DMS153 treated with DMSO at 0.1 percent for 48 hours (cell line): Measurements from ENCODE around the gene ARHGAP30.
"Not testable (repeated sequence)": the region's sequence is repeated elsewhere in the genome, so short reads cannot be mapped to it uniquely, and the experiment has no call there.

Experiments used
- DNase-seq: peaks from one replicate; lab custom pipeline; 2025; ENCODE audit not compliant: unreplicated experiment; lab: John Stamatoyannopoulos, UW

The ARHGAP30 gene, protein sequence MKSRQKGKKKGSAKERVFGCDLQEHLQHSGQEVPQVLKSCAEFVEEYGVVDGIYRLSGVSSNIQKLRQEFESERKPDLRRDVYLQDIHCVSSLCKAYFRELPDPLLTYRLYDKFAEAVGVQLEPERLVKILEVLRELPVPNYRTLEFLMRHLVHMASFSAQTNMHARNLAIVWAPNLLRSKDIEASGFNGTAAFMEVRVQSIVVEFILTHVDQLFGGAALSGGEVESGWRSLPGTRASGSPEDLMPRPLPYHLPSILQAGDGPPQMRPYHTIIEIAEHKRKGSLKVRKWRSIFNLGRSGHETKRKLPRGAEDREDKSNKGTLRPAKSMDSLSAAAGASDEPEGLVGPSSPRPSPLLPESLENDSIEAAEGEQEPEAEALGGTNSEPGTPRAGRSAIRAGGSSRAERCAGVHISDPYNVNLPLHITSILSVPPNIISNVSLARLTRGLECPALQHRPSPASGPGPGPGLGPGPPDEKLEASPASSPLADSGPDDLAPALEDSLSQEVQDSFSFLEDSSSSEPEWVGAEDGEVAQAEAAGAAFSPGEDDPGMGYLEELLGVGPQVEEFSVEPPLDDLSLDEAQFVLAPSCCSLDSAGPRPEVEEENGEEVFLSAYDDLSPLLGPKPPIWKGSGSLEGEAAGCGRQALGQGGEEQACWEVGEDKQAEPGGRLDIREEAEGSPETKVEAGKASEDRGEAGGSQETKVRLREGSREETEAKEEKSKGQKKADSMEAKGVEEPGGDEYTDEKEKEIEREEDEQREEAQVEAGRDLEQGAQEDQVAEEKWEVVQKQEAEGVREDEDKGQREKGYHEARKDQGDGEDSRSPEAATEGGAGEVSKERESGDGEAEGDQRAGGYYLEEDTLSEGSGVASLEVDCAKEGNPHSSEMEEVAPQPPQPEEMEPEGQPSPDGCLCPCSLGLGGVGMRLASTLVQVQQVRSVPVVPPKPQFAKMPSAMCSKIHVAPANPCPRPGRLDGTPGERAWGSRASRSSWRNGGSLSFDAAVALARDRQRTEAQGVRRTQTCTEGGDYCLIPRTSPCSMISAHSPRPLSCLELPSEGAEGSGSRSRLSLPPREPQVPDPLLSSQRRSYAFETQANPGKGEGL

DNA sequence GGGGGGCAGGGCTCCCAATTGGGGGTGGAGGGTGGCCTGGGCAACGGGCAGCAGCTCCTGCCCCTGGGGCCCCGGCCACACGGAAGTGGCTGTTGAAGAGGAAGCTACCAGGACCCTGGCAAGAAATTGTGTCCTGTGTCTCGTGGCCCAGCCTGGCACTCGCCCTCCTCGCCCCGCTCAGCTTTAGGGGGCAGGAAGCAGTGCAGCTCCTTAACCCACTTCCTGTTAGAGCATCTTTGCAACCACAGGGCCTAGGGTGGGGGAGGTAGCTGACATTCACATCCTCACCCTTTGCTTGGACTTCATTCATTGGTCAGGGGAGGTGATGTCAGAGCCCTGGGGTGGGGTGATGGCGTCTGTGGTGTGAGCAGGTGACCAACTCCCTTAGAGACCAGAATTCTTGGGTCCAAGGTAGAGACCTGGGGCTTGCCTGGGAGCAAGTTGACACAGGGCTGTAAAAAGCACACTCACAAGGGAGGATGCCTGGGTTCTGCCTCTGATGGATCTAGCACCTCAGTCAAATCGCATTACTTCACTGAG is at the start of gene ARHGAP30:
ARHGAP30 (minus strand) TSS at position 161 of the 540 bp plus-strand sequence. CDS start 267 bp downstream, outside the sequence.
- DNase-seq = no peak

DNA sequence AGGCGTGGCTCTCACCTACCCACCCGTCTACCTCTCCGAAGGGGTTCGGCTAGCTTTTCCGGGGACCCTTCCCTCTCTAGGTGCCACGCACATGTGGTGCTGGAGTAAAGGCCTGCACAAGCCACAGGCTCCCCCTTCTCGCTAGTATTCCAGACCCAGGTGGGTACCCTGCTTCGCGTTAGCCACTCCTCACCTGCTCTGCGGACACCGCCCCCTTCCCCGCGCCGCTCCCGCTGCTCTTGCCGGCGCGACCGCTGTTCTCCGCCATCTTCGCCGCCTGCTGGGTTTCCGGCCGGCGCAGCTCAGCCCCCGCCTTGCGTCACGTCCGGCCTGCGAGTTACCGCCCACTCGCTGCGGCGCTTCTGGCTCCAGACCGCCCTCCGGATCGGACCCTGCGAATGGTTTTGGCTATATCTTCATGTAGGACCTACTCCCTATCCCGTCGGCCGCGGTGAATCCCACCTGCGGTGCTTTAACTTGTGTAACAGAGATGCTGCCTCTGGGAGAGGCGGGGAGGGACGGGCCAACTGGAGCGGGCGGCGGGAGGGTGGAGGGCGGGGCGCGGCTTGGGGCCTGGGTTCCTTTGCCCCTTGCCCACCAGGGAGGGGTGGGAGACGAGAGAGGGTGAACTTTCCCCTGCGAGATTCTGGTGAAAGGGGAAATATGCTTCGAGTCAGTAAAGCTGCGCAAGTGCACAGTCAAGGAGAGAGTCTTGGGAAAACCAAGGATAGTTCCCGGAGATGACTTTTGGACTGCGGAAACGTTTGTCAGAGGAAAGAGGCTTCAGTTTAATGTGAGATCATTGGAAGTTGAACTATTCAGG is 48.3 kb upstream of the ARHGAP30 start, which contains the start of the genes NIT1 and PFDN2:
NIT1 (plus strand) TSS at position 347 of the 823 bp plus-strand sequence; CDS start at position 419, 72 bp downstream.
PFDN2 (minus strand) TSS at position 279 of the 823 bp plus-strand sequence; CDS start at position 268, 11 bp downstream.
- DNase-seq = peak; percentile 65

- DNase-seq = not testable (repeated sequence)
Measured at GRCh38 chr1:161115961-161116360, 46.3 kb upstream of the ARHGAP30 start.

DNA sequence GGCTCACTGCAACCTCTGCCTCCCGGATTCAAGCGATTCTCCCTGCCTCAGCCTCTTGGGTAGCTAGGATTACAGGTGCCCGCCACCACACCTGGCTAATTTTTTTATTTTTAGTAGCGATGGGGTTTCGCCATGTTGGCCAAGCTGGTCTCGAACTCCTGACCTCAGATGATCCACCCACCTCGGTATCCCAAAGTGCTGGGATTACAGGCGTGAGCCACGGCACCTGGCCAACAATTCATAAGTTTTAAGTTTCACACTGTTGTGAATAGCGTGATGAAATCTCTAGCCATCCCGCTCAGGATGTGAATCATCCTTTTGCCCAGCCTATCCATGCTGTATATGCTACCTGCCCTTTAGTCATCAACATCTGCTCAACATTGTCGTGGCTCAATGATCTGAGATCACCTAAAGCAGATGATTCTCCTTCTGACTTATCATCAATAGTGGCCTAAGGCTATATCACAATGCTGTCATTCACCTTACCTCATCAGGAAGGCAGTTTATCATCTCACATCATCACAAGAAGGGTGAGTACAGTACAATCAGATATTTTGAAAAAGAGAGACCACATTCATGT is 45.5 kb upstream of the ARHGAP30 start:
- no peak for DNase-seq

DNA sequence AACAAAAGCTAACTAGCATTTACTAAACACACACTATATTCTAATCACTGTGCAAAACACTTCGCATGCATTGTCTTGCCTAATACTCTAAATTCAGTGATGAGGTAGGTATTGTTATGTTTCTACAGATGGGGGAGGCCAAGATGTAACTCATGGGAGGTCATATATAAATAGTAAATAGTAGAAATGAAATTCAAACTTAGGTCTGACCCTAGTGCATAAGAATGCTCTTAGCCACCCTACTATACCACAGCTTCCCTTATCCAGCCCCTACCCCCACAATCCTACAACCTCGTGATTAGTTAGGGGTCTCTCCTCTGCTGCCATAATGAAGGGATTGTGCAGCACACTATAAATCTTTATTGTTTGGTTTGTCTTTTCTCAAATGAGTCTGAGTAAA is 44.9 kb upstream of the ARHGAP30 start:
- DNase-seq = no peak

GRCh38 chr1:161113915-161114314 is 44.2 kb upstream of the ARHGAP30 start:
- DNase-seq = no peak

DNA sequence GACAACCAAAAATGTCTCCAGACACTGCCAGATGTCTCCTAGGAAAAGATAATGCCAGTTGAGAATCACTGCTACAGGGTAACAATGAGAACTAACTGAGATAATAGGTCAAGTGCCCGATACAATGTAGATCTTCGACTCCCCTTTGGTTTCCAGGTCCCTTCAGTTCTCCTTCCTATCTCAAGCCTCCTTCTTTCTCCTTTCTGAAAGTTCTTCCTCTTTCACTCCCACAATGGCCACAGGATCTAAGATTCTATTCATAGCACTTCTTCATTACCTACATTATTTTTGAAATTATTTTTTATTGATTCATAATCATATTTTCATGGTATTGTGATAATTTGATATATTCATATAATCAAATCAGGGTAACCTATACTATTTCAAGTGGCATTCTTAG is 41.8 kb upstream of the ARHGAP30 start:
- DNase-seq = no peak

GRCh38 chr1:161111117-161111516 is 41.4 kb upstream of the ARHGAP30 start:
- DNase-seq = no peak

- DNase-seq = no peak
Measured at GRCh38 chr1:161106431-161106830, 36.7 kb upstream of the ARHGAP30 start.

GRCh38 chr1:161100556-161100955 is 30.9 kb upstream of the ARHGAP30 start:
- no peak for DNase-seq

DNA sequence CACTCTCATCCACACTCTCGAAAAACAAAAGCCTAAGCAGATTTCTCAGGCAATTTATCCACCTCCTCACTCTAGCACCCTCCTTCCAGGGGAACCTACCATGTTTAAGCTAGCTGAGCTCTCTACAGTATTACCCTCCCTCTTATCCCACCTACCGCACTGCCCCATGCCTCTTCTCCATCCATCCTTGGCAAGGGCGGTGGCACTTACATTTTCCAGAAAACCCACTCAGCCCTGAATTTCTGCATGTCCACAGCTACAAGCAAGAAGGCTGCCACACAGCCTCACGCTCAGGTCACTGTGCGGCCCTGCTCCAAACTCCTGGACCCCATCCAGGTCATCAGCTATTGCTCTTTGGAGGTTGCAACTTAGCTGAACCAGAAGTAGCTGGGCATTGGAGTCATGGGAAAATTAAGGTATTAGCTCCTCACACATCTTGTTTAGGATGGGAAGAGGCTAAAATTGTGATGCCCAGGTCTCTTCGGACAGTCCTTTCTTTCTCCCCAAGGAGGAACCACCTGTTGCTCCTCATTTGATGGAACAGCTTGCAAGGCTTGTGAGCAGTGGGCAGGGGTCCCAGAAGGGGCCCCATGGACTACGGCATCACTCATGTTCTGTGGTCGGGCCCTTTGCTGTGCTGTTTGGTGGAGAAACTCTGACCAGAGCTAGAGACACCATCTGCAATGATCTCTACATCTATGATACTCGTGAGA is 29.6 kb upstream of the ARHGAP30 start:
- DNase-seq = no peak

GRCh38 chr1:161098210-161099068 is 28.7 kb upstream of the ARHGAP30 start, which contains the start of gene KLHDC9:
TSS of gene KLHDC9 (plus strand) at chr1:161098361. CDS start at chr1:161098536, 175 bp downstream.
- peak; percentile 95 for DNase-seq

DNA sequence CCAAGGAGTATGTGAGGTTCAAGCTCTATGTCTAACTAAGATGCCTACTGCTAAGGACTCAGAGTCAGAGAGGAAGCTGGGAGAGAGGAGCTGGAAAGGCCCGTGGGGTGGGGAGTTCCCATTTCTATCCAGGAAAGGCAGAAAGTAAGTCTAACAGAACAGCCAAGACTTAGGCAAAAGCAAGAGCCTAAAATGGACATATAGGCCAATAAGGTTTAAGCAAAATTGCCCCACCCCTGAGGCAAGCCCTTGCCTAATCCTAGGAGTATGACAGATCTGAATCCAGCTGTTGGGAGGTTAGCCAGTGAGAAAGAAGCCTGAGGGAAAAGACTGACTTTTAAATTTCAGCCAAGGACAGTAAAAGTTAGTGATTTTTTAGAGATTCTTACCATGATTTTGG is 26.8 kb upstream of the ARHGAP30 start:
- DNase-seq = no peak

DNA sequence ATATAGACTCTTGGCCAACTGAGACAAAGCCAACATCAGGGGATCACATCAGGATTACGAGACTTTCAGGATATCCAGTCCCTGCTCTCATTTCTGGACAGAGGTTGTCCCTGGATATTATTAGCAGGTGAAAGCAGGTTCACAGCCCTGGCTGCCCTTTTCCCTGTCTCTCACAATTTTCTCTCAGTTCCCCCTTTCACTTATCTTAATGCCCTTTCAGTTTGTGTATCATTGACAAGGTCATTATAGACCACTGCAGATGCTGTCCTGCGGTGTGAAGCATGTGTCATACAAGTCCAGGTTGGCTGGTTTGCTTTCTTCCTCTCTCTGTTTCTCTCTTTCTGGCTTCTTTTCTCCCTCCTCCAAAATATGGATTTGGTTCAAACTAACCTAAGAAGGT is 26.3 kb upstream of the ARHGAP30 start:
- DNase-seq = no peak

- DNase-seq = no peak
Measured at GRCh38 chr1:161095230-161095629, 25.5 kb upstream of the ARHGAP30 start.

DNA sequence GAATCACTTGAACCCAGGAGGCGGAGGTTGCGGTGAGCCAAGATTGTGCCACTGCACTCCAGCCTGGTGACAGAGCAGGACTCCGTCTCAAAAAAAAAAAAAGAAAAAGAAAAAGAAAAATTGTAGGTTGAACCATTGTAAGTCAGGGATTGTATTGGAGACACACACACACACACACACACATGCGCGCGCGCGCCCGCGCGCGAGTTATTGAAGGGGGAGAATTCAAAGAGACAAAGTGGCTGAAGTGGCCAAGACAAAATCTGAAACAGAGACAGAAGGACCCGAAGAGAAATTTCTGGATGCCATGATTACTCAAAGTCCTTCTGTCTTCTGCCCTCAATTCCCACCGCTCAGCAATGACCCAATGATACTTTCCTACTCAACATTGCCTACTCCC is 24.8 kb upstream of the ARHGAP30 start:
- no peak for DNase-seq

DNA sequence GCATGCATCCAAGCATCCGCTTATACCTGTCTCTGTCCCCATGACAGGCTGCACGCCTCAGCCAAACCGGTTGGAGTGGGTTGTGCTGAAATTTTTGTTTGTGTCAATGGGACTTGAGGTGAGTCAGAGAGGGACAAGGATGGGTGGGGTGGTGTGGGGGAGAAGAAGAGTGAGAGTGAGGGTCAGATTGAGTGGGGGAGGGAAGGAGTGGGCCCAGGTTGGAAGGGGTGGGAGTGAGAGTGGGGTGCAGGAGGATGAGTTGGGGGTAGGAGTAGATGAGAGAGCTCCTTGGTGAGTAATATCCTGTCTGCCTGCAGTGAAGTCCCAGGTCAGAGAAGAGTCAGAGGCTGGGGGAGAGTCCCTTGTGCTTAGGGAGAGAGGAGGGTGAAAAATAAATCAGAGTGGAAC is 22.9 kb upstream of the ARHGAP30 start:
- DNase-seq = no peak
